A549 (cell line): ENCODE data around the gene RAB32.

Experiments
- CHD2 ChIP-seq: fragments of 150-350 bp; IDR thresholded peaks from 2 replicates; pipeline ENCODE4 v1.6.1; 2014; ENCODE audit warnings: low read length; ENCODE audit not compliant: partially characterized antibody
- CTCF ChIP-seq: fragments of >200 bp; sonication (Bioruptor Twin); formaldehyde crosslinking; IDR thresholded peaks from 3 replicates; pipeline ENCODE4 v1.5.1; 2016

GRCh38 chr6:146503096-146503495 is 40.5 kb upstream of the RAB32 start:
- TF ChIP-seq CTCF, result no peak
- no peak for TF ChIP-seq CHD2
